HepG2 (cell line): ENCODE results near the gene NRG3.

Source experiments
- CBX5 ChIP-seq: sonication (generic); formaldehyde crosslinking; IDR thresholded peaks from 2 replicates; pipeline ENCODE4 v1.4.0; 2020; ENCODE audit warnings: missing genetic modification reagents, borderline replicate concordance
- ETV6 ChIP-seq: sonication (generic); formaldehyde crosslinking; conservative IDR thresholded peaks from 2 replicates; pipeline ENCODE4 v1.4.0; 2020; ENCODE audit warnings: missing genetic modification reagents
- FOXJ3 ChIP-seq: sonication (generic); formaldehyde crosslinking; IDR thresholded peaks from 2 replicates; pipeline ENCODE4 v1.4.0; 2020; ENCODE audit warnings: missing genetic modification reagents, mild to moderate bottlenecking, borderline replicate concordance
- GTF2F1 ChIP-seq: fragments of 150-350 bp; IDR thresholded peaks from 2 replicates; pipeline ENCODE4 v1.6.1; 2014; ENCODE audit warnings: low read length
- IRF9 ChIP-seq: sonication (generic); formaldehyde crosslinking; IDR thresholded peaks from 2 replicates; pipeline ENCODE4 v1.8.0; 2022; ENCODE audit warnings: missing genetic modification reagents, mild to moderate bottlenecking, borderline replicate concordance
- JUN ChIP-seq: sonication (generic); formaldehyde crosslinking; IDR thresholded peaks from 2 replicates; pipeline ENCODE4 v1.4.0; 2020; ENCODE audit warnings: mild to moderate bottlenecking, missing genetic modification reagents
- JUND ChIP-seq: sonication (generic); formaldehyde crosslinking; IDR thresholded peaks from 2 replicates; pipeline ENCODE4 v1.8.0; 2022; ENCODE audit warnings: mild to moderate bottlenecking, missing genetic modification reagents
- POLR2A ChIP-seq, 2 experiments: IDR thresholded peaks; 2 replicates each; pipeline ENCODE4 v1.6.1; 2011; ENCODE audit warnings: low read depth in 2 of 2, low read length in 2 of 2, mild to moderate bottlenecking in 1 of 2, moderate library complexity in 1 of 2; ENCODE audit not compliant: insufficient read depth in 1 of 2
- POLR2AphosphoS5 ChIP-seq: IDR thresholded peaks from 2 replicates; pipeline ENCODE4 v1.6.1; 2012; ENCODE audit warnings: low read depth, low read length
- SP1 ChIP-seq, 2 experiments: fragments of 450-650 bp in 1 of 2; sonication (generic) in 1 of 2; formaldehyde crosslinking in 1 of 2; IDR thresholded peaks; 2 replicates each; pipeline versions ENCODE4 v1.4.0 to v1.6.1; 2016 to 2020; ENCODE audit warnings: missing genetic modification reagents in 1 of 2
- TBP ChIP-seq: sonication (generic); formaldehyde crosslinking; IDR thresholded peaks from 2 replicates; pipeline ENCODE4 v1.5.0; 2020; ENCODE audit warnings: missing genetic modification reagents
- ZSCAN31 ChIP-seq: sonication (generic); formaldehyde crosslinking; IDR thresholded peaks from 2 replicates; pipeline ENCODE4 v1.5.0; 2020; ENCODE audit warnings: low read depth, mild to moderate bottlenecking, missing genetic modification reagents
- TF ChIP-seq, protein P1 (sequence below): sonication (generic); formaldehyde crosslinking; conservative IDR thresholded peaks from 2 replicates; pipeline ENCODE4 v1.4.0; 2020; ENCODE audit warnings: missing genetic modification reagents

GRCh38 chr10:82934947-82935346, 1060.0 kb downstream of the NRG3 start:
- TF ChIP-seq TBP: no peak
- TF ChIP-seq JUND (CRISPR knock-in tag): no peak
- TF ChIP-seq POLR2A (IDR thresholded peaks at IDR 0.05; ENCODE audit: insufficient read depth in 1 of 2, low read depth in 2 of 2, low read length in 2 of 2): no peak
- TF ChIP-seq SP1 (IDR thresholded peaks at IDR 0.05): no peak
- no peak for TF ChIP-seq SP1 (CRISPR knock-in tag; IDR thresholded peaks at IDR 0.05)
- no peak for TF ChIP-seq GTF2F1
- TF ChIP-seq FOXJ3 (CRISPR knock-in tag): no peak
- no peak for TF ChIP-seq IRF9
- TF ChIP-seq ZSCAN31: no peak
- no peak for TF ChIP-seq JUN (CRISPR knock-in tag)
- TF ChIP-seq POLR2AphosphoS5: no peak
- TF ChIP-seq, protein P1, sequence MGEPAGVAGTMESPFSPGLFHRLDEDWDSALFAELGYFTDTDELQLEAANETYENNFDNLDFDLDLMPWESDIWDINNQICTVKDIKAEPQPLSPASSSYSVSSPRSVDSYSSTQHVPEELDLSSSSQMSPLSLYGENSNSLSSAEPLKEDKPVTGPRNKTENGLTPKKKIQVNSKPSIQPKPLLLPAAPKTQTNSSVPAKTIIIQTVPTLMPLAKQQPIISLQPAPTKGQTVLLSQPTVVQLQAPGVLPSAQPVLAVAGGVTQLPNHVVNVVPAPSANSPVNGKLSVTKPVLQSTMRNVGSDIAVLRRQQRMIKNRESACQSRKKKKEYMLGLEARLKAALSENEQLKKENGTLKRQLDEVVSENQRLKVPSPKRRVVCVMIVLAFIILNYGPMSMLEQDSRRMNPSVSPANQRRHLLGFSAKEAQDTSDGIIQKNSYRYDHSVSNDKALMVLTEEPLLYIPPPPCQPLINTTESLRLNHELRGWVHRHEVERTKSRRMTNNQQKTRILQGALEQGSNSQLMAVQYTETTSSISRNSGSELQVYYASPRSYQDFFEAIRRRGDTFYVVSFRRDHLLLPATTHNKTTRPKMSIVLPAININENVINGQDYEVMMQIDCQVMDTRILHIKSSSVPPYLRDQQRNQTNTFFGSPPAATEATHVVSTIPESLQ (CRISPR knock-in tag): no peak
- no peak for TF ChIP-seq ETV6
- no peak for TF ChIP-seq CBX5 (CRISPR knock-in tag)
